HCT116 (cell line): ENCODE measurements around the gene OTUD5.

Source experiments
- POLR2A ChIP-seq: IDR thresholded peaks from 2 replicates; pipeline ENCODE4 v1.7.0; 2011; ENCODE audit warnings: borderline replicate concordance; ENCODE audit not compliant: insufficient read depth, insufficient read length; ENCODE audit errors: extremely low read depth
- ZNF274 ChIP-seq: fragments of 200-500 bp; sonication (Bioruptor generic); IDR thresholded peaks from 2 replicates; pipeline ENCODE4 v1.6.1; 2014; ENCODE audit warnings: mild to moderate bottlenecking, low read depth, low read length, inconsistent platforms
- TF ChIP-seq, protein P1 (sequence below), 3 experiments: fragments of 200-600 bp in 1 of 3; sonication (generic) in 1 of 3; IDR thresholded peaks in 2 of 3; conservative IDR thresholded peaks in 1 of 3; 2 replicates each; pipeline ENCODE4 v1.5.1; 2012 to 2017; ENCODE audit warnings: low read depth in 2 of 3, low read length in 2 of 3, antibody characterized with exemption in 1 of 3, borderline replicate concordance in 1 of 3, control low read depth in 1 of 3, mild to moderate bottlenecking in 1 of 3, mixed read lengths in 1 of 3, mixed run types in 1 of 3, moderate library complexity in 1 of 3; ENCODE audit not compliant: insufficient read depth in 1 of 3

DNA sequence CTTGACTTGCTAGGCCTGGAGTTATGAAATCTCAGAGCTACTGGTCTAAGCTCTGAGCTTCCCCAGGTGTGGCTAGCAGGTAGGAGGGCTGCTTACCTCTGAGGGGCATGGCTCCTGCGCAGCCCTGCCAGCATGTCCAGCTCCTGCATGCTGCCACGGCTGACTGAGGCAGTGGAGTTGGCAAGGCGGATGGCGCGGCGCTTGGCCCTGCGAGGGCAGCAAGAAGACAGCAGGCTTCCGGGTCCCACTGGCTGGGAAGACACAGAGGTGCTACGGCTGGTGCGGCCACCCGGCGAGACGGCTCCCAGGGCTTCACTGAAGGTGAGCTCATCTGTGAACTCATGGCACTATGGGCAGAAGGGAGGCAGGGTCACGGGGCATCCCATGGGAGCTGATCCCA lies 8.6 kb upstream of the OTUD5 start:
- TF ChIP-seq, protein P1, sequence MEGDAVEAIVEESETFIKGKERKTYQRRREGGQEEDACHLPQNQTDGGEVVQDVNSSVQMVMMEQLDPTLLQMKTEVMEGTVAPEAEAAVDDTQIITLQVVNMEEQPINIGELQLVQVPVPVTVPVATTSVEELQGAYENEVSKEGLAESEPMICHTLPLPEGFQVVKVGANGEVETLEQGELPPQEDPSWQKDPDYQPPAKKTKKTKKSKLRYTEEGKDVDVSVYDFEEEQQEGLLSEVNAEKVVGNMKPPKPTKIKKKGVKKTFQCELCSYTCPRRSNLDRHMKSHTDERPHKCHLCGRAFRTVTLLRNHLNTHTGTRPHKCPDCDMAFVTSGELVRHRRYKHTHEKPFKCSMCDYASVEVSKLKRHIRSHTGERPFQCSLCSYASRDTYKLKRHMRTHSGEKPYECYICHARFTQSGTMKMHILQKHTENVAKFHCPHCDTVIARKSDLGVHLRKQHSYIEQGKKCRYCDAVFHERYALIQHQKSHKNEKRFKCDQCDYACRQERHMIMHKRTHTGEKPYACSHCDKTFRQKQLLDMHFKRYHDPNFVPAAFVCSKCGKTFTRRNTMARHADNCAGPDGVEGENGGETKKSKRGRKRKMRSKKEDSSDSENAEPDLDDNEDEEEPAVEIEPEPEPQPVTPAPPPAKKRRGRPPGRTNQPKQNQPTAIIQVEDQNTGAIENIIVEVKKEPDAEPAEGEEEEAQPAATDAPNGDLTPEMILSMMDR (IDR thresholded peaks at IDR 0.05 in 2 of 3, conservative IDR thresholded peaks at IDR 0.05 in 1 of 3; ENCODE audit: borderline replicate concordance in 1 of 3, insufficient read depth in 1 of 3, low read depth in 2 of 3, low read length in 2 of 3) = no peak
- no peak for TF ChIP-seq POLR2A
- no peak for TF ChIP-seq ZNF274
